Stimulated activated CD4-positive, alpha-beta T cell treated with anti-CD3 and anti-CD28 coated beads, Interleukin-1b, Interleukin-23, amount 100 ng/mL, for 1 hour (primary cell): Measurements from ENCODE around the gene CDCA3.

Source experiments
- DNase-seq, 2 donors: peaks; one replicate each; pipeline ENCODE4 v3.0.0-alpha.2; 2020; ENCODE audit warnings: low read depth in 2 of 2

The CDCA3 gene

DNA sequence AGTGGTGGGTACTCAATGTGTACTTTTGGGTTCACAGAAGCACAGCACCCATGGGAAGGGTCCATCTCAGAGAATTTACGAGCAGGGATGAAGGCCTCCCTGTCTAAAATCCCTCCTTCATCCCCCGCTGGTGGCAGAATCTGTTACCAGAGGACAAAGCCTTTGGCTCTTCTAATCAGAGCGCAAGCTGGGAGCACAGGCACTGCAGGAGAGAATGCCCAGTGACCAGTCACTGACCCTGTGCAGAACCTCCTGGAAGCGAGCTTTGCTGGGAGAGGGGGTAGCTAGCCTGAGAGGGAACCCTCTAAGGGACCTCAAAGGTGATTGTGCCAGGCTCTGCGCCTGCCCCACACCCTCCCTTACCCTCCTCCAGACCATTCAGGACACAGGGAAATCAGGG, 30.9 kb downstream of the CDCA3 start:
- no peak for DNase-seq

GRCh38 chr12:6819106-6820030, 31.7 kb downstream of the CDCA3 start:
- no peak for DNase-seq

GRCh38 chr12:6818645-6819044, 32.4 kb downstream of the CDCA3 start:
- no peak for DNase-seq

GRCh38 chr12:6818222-6818621, 32.9 kb downstream of the CDCA3 start:
- no peak for DNase-seq

- DNase-seq: no peak
These were observed 33.4 kb downstream of the CDCA3 start for GRCh38 chr12:6817662-6818157.

DNA sequence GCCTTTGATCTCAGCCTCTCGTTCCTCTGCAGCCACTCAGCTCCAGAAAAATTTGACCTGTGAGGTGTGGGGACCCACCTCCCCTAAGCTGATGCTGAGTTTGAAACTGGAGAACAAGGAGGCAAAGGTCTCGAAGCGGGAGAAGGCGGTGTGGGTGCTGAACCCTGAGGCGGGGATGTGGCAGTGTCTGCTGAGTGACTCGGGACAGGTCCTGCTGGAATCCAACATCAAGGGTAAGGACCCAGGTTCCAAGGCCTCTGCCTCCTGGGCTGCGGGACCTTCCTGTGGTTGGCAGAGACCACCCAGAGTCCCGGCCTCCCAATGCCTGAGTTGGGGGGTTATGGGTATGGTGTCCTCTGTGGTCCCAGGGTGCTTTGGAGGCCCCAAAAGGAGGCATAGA, 34.0 kb downstream of the CDCA3 start:
- no peak for DNase-seq

DNA sequence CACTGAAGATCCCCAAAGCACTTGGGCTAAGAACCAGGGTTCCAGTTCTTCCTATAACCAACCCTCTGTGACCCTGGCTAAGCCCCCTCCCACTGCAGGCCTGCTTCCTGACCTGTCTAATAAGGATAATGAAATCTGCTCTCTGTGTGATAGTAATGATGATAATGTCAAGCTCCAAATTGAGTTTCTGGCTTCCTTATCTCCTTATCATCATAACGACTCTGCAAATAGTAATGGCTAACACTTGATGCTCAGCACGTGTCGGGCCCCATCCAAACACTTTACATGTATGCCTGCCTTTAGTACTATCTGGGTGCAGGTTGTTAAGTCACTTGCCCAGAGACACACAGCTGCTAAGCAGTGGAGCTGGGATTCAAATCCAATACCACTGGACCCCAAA, 34.5 kb downstream of the CDCA3 start:
- no peak for DNase-seq

- no peak for DNase-seq
These were observed 37.7 kb downstream of the CDCA3 start for GRCh38 chr12:6813363-6813762.

DNA sequence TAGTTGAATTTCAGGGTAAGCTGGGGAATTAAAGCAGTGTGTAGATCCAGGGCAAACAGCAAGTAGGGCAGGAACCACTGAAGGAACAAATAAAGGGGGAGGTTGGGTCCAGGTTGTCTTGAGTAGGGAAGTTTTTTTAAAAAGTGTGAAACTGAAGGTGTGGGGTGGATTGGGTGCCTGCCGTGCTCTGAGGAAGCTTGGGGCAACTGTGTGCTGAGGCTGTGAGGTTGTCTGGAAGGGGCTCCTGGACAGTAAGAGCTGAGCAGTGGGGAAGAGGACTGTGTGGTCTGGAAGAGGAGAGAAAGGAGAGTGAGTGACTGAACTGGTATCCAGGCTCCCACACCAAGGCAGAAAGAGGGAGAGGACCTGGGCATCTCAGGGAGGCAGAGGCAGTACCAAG, 40.3 kb downstream of the CDCA3 start:
- DNase-seq: no peak

GRCh38 chr12:6809056-6809455, 42.0 kb downstream of the CDCA3 start:
- no peak for DNase-seq

- no peak for DNase-seq
These were observed 43.9 kb downstream of the CDCA3 start for GRCh38 chr12:6807170-6807569.

DNA sequence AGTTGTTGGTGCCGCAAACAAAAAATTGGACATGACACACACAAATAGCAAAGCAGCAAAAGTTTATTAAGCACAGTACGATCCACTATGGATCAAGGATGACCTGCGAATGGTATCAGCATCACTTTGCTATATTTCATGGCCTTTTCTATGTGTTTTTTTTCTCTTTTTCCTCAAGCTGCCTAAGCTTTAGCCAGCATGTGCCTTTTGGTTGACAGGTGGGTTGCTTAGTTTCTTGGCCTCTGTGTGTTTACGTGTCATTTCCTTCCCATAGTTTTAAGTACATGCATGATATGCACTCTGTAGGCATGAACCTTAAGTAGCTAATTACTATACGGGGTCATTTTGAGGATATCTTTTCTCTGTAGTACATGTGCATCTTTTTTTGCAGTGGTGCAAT, 51.9 kb downstream of the CDCA3 start:
- no peak for DNase-seq
